Fibroblast of lung (primary cell): ENCODE results near the gene MDK.

Experiments used
- EZH2 ChIP-seq: IDR thresholded peaks from 2 replicates; pipeline ENCODE4 v1.5.1; 2012; ENCODE audit warnings: low read length, control low read depth, mild to moderate bottlenecking; ENCODE audit errors: missing control alignments
- TF ChIP-seq, protein P1 (sequence below), 2 donors: IDR thresholded peaks in 1 of 2; conservative IDR thresholded peaks in 1 of 2; 1 replicate in 1 of 2; 2 replicates in 1 of 2; pipeline ENCODE4 v1.5.1; 2011 to 2012; ENCODE audit warnings: low read length in 2 of 2, control low read depth in 1 of 2, inconsistent platforms in 1 of 2, low read depth in 1 of 2, mild to moderate bottlenecking in 1 of 2

DNA sequence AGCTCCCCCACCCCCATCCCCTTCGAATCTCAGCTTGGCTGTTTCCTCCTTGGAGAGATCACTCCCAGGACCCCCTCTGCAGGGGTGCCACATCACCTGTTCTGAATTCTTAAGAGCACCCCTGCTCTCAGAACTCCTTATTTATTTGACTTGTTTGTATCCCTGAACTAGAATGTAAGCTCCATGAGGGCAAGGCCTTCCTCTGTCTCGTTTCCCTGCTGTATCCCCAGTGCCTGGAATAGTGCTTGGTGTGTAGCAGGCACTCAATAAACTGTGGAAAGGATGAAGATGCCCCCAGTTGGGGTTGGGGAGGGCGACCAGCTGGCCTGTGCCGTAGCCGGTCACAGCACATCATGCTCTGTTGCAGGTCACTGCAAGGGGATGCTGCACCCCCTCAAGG lies 3.6 kb upstream of the MDK start:
- TF ChIP-seq, protein P1, sequence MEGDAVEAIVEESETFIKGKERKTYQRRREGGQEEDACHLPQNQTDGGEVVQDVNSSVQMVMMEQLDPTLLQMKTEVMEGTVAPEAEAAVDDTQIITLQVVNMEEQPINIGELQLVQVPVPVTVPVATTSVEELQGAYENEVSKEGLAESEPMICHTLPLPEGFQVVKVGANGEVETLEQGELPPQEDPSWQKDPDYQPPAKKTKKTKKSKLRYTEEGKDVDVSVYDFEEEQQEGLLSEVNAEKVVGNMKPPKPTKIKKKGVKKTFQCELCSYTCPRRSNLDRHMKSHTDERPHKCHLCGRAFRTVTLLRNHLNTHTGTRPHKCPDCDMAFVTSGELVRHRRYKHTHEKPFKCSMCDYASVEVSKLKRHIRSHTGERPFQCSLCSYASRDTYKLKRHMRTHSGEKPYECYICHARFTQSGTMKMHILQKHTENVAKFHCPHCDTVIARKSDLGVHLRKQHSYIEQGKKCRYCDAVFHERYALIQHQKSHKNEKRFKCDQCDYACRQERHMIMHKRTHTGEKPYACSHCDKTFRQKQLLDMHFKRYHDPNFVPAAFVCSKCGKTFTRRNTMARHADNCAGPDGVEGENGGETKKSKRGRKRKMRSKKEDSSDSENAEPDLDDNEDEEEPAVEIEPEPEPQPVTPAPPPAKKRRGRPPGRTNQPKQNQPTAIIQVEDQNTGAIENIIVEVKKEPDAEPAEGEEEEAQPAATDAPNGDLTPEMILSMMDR (conservative IDR thresholded peaks at IDR 0.05 in 1 of 2, IDR thresholded peaks at IDR 0.05 in 1 of 2; ENCODE audit: low read depth in 1 of 2, low read length in 2 of 2): no peak
- TF ChIP-seq EZH2: no peak
